Tibial artery (tissue), 4 donors: Measurements from ENCODE around the gene MAMSTR.

ENCODE experiments used
- DNase-seq, 2 donors: peaks; one replicate each; pipeline ENCODE4 v3.0.0-alpha.2; 2019
- H3K27ac ChIP-seq, 2 donors: fragments of 200-600 bp; sonication (generic) in 1 of 2; 1 replicate in 1 of 2; 2 replicates in 1 of 2; pipeline ENCODE4 v1.5.1; 2018 to 2019; ENCODE audit warnings: mild to moderate bottlenecking in 1 of 2
- H3K27me3 ChIP-seq, 2 donors: fragments of 200-600 bp; sonication (generic) in 1 of 2; one replicate each; pipeline versions ENCODE4 v1.5.1 to v1.6.0; 2016 to 2019
- H3K36me3 ChIP-seq, 3 donors: fragments of 200-600 bp; sonication (generic) in 2 of 3; one replicate each; pipeline ENCODE4 v1.5.1; 2016 to 2019; ENCODE audit warnings: mild to moderate bottlenecking in 2 of 3
- H3K4me1 ChIP-seq, 4 donors: fragments of 200-600 bp; sonication (generic) in 2 of 4; 1 replicate in 3 of 4; 2 replicates in 1 of 4; pipeline ENCODE4 v1.5.1; 2016 to 2019
- H3K4me3 ChIP-seq, 2 donors: fragments of 200-600 bp; sonication (generic) in 1 of 2; 1 replicate in 1 of 2; 2 replicates in 1 of 2; pipeline ENCODE4 v1.5.1; 2018 to 2019; ENCODE audit warnings: mild to moderate bottlenecking in 2 of 2
- H3K9me3 ChIP-seq, 3 donors: fragments of 200-600 bp; sonication (generic) in 1 of 3; one replicate each; pipeline ENCODE4 v1.5.1; 2016 to 2019
- intact Hi-C: fragments of 100-400 bp; cut with DNase I; formaldehyde crosslinking; loops from one replicate; pipeline ENCODE4 v1.15.0; 2023; ENCODE audit warnings: low total_unique reads
- TF ChIP-seq, protein P1 (sequence below), 2 experiments: fragments of 200-600 bp in 1 of 2; fragments of 450-650 bp in 1 of 2; IDR thresholded peaks; one replicate each; pipeline ENCODE4 v1.5.1; 2017 to 2019; ENCODE audit warnings: antibody characterized with exemption in 2 of 2, mild to moderate bottlenecking in 1 of 2, moderate library complexity in 1 of 2

The MAMSTR gene

DNA sequence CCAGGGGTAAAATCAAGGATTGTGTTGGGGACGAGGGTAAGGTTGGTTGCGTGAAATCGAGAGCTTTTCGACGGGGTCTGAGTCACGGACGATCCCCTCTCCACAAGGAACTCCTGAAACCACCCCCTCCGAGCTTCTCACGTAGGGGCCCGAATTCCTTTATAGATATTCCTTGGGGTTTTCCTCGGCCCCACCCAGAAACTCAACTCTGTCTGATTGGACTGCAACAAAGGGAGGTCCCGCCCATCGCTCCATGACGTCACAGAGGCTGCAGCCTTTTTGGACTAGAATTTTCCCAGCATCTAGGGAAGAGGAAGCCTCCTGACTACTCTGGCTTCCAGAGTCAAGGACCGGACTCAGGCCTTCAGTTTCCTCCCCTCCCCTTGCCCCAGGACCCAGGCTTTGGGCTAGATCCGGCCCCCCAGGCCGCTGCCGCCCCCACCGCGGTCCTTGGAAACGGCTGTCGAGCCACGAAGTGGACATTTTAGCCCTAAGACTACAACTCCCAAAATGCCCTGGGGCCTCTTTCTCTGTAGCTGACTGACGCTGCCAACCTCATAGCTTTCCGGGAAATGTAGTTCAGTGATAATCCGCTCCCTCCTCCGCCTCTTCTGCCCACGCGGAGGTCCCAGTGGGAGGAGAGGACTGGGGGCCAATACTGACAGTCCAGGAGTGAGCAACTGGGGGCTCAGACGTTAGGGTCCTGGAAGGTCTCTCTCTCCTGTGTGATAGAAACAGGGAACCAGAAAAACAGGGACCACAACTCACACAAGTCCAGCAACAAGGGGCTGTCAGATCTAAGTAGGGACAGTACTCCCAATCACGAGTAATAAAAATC, 27.4 kb upstream of the MAMSTR start, which contains the start of gene IZUMO1:
TSS of gene IZUMO1 (minus strand) at position 172 of the 838 bp plus-strand sequence. CDS start 1,050 bp downstream, outside the sequence.
- Histone ChIP-seq H3K27me3 (peaks cover 0 to 40% of the 10 kb centered on the region in 2 donors), H3K27ac (peak within 1 kb of the TSS; percentile 37 to 52), H3K36me3 (peaks cover 0 to 11% (median 0%) of the 10 kb centered on the region in 3 donors), H3K9me3 (no peaks in the 10 kb centered on the region), H3K4me1 (peaks cover 0 to 7% (median 0%) of the 10 kb centered on the region in 4 donors), H3K4me3 (peak within 1 kb of the TSS; percentile 33 to 37)
- peak; percentile 68 to 77 for DNase-seq
- TF ChIP-seq, protein P1, sequence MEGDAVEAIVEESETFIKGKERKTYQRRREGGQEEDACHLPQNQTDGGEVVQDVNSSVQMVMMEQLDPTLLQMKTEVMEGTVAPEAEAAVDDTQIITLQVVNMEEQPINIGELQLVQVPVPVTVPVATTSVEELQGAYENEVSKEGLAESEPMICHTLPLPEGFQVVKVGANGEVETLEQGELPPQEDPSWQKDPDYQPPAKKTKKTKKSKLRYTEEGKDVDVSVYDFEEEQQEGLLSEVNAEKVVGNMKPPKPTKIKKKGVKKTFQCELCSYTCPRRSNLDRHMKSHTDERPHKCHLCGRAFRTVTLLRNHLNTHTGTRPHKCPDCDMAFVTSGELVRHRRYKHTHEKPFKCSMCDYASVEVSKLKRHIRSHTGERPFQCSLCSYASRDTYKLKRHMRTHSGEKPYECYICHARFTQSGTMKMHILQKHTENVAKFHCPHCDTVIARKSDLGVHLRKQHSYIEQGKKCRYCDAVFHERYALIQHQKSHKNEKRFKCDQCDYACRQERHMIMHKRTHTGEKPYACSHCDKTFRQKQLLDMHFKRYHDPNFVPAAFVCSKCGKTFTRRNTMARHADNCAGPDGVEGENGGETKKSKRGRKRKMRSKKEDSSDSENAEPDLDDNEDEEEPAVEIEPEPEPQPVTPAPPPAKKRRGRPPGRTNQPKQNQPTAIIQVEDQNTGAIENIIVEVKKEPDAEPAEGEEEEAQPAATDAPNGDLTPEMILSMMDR (IDR thresholded peaks at IDR 0.05) = no peak
- intact Hi-C loops = no loop called here

DNA sequence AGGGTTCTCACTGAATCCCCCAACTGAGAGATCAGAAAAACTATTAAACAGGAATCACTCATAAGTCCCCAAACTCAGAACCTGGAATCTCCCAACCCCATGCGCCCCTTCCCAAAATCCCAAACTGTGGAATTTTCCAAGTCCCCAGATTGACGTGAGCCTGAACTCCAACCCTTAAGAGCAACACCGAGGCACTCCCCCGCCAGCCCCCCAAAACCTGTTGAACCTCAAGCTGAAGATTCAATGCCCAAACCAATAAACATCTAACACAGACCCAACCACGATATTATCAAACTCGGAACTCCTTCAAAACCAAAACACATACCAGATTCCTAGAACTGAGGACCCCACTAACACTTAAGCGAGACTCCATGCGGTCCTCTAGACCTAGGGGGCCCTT, 26.6 kb upstream of the MAMSTR start:
- H3K4me1 ChIP-seq = peaks cover 0 to 7% (median 0%) of the 10 kb centered on the region in 4 donors
- TF ChIP-seq, protein P1 (IDR thresholded peaks at IDR 0.05) = no peak
- no peak overlapping the region for H3K27ac ChIP-seq
- H3K36me3 ChIP-seq = peaks cover 0 to 11% (median 0%) of the 10 kb centered on the region in 3 donors
- peaks cover 0 to 32% of the 10 kb centered on the region in 2 donors for H3K27me3 ChIP-seq
- intact Hi-C loops = no loop called here
- no peak overlapping the region for H3K4me3 ChIP-seq
- no peak for DNase-seq
- H3K9me3 ChIP-seq = no peaks in the 10 kb centered on the region

DNA sequence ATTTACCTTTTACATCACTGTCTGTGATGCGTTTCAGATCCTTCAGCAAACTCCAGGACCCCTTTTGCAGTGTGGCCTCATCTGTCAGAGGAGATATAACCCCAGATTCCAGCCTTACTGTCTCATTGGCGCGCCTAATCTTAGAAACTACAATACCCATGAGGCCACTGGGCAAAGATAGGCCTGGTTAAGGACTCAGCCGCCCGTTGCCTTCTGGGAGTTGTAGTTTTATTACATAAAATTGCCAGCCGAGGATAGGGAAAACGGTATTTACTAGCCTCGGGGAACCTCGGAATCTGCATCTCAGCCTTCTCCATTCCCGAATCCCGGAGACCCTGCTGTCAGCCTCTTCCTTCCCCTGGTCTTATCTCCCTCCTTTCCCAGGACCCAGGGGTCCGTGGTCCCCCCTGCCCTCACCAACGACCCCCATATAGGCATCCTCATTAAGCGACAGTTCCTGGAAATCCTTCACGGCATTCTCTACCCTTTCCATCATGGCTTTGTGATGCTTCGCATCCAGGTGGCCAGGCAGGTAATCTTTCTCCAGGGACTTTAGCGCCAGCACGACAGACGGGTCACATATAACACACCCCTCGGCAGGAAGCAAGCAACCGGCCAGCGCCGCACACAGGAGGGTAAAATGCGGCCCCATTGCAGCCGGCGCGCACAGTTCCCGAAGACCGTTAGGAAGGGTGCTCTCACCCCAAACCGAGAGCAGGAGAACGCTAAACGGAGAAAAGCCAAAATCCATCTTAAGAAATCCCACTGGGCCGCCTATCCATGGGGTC, 25.9 kb upstream of the MAMSTR start:
- H3K27me3 ChIP-seq = peaks cover 0 to 25% of the 10 kb centered on the region in 2 donors
- H3K4me1 ChIP-seq = peaks cover 0 to 7% (median under 1%) of the 10 kb centered on the region in 4 donors
- no peaks in the 10 kb centered on the region for H3K9me3 ChIP-seq
- H3K27ac ChIP-seq = no peak overlapping the region
- H3K36me3 ChIP-seq = peaks cover 0 to 8% (median 0%) of the 10 kb centered on the region in 3 donors
- no peak overlapping the region for H3K4me3 ChIP-seq
- intact Hi-C loops = no loop called here
- DNase-seq = peak in 1 of 2 donors; percentile 63
- TF ChIP-seq, protein P1 (IDR thresholded peaks at IDR 0.05) = no peak

DNA sequence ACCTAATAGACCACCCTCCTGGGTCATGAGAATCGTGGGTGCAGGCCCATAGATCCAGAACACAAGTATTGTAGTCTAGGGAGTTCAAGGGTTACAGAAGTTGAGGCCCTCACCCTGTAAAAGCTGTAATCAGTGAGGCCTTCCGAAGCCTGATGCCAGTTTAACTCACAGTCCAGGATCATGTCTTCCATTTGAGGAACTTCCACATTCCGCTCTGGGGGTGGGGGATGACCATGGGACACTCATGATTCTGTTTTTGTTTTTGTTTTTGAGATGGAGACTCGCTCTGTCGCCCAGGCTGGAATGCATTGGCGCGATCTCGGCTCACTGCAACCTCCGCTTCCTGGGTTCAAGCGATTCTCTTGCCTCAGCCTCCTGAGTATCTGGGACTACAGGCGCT, 22.6 kb upstream of the MAMSTR start:
- Histone ChIP-seq H3K4me3 (no peak overlapping the region), H3K4me1 (peaks cover 0 to 25% (median 16%) of the 10 kb centered on the region in 4 donors), H3K9me3 (no peaks in the 10 kb centered on the region), H3K36me3 (no peaks in the 10 kb centered on the region), H3K27me3 (peaks cover 0 to 12% of the 10 kb centered on the region in 2 donors), H3K27ac (no peak overlapping the region)
- intact Hi-C loops = loop anchor here (5.0 kb wide), 1 partner anchor 65 kb away; no protein-coding TSS in a partner anchor
- DNase-seq = no peak
- TF ChIP-seq, protein P1 (IDR thresholded peaks at IDR 0.05) = no peak

DNA sequence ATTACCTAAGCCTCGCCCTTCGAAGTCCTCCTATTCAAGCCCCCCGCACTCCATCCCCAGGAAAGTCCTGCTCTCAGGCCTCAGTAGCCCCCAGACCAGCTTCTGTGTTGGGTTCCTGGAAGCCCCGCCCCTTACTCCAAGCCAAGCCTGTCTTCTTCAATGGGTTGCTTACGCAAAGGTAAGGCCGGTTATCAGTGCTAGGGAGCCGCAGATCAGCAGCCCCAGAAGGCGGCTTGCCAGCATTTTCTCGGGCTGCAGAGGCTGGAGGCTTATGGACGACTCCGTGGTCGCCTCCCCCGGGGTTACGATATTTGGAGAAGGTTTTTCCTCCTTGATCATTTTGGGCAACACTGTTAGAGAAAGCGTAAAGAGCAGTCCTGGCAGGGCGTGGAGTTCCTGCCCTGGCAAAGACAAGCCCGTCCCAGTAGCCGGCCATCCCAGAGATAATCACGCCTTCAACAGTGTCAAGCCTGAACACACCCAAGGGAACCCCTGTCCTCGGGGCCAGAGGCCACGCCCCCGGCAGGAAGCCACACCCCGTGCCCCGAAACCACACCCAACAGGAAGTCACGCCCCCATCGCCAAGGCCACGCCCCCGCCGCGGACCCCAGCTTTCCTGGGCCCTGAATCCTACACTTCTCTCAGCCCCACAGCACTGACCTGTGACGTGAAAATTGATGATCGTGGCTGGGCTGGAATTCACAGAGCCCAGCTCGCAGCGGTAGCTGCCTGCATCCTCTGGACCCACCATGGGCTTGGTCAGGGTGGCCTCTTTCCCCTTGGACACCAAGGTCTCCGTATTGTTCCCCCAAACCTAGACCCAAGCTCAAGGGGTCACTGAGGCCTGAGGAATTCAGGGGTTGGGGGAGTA, 21.8 kb upstream of the MAMSTR start:
- TF ChIP-seq, protein P1 (IDR thresholded peaks at IDR 0.05) = no peak
- peaks cover 0 to 25% (median 14%) of the 10 kb centered on the region in 4 donors for H3K4me1 ChIP-seq
- no peaks in the 10 kb centered on the region for H3K9me3 ChIP-seq
- no peak for DNase-seq
- peak overlapping the region in 1 of 2 donors; percentile 8 for H3K4me3 ChIP-seq
- H3K27me3 ChIP-seq = peaks cover 0 to 11% of the 10 kb centered on the region in 2 donors
- no peaks in the 10 kb centered on the region for H3K36me3 ChIP-seq
- intact Hi-C loops = loop anchor here (5.0 kb wide), 1 partner anchor 64 kb away; no protein-coding TSS in a partner anchor
- H3K27ac ChIP-seq = no peak overlapping the region
